GM18498 (cell line): ENCODE results near the gene ATP13A3.
A peak's percentile ranks its signal among the peaks of the same experiment; 100 is the strongest.
"Not testable (repeated sequence)": the region's sequence is repeated elsewhere in the genome, so short reads cannot be mapped to it uniquely, and the experiment has no call there.

Experiments used
- ATAC-seq: cut with Tn5 transposase; IDR thresholded peaks from one replicate; pipeline ENCODE4 v1.9.1; 2021; ENCODE audit warnings: mild to moderate bottlenecking, moderate library complexity; ENCODE audit not compliant: unreplicated experiment

The ATP13A3 gene

GRCh38 chr3:194486540-194487288, at the start of gene ATP13A3:
Gene ATP13A3, minus strand, starts transcription at chr3:194487002. Its CDS starts 24,812 bp downstream, at chr3:194462190.
- peak; percentile 77 for ATAC-seq

GRCh38 chr3:194535199-194535598, 48.4 kb upstream of the ATP13A3 start:
- not testable (repeated sequence) for ATAC-seq

- no peak for ATAC-seq
These were observed 47.4 kb upstream of the ATP13A3 start for GRCh38 chr3:194534243-194534642.

- no peak for ATAC-seq
These were observed 45.8 kb upstream of the ATP13A3 start for GRCh38 chr3:194532591-194532990.

GRCh38 chr3:194527726-194528125, 40.9 kb upstream of the ATP13A3 start:
- ATAC-seq: no peak

GRCh38 chr3:194526164-194526563, 39.4 kb upstream of the ATP13A3 start:
- ATAC-seq: no peak

GRCh38 chr3:194522579-194523046, 35.8 kb upstream of the ATP13A3 start:
- no peak for ATAC-seq

- no peak for ATAC-seq
These were observed 34.9 kb upstream of the ATP13A3 start for GRCh38 chr3:194521510-194522260.

GRCh38 chr3:194520682-194521162, 33.9 kb upstream of the ATP13A3 start:
- ATAC-seq: not testable (repeated sequence)

- ATAC-seq: not testable (repeated sequence)
These were observed 33.4 kb upstream of the ATP13A3 start for GRCh38 chr3:194520201-194520600.

GRCh38 chr3:194518652-194519051, 31.9 kb upstream of the ATP13A3 start:
- ATAC-seq: no peak

GRCh38 chr3:194517333-194517732, 30.5 kb upstream of the ATP13A3 start:
- no peak for ATAC-seq

GRCh38 chr3:194514626-194515025, 27.8 kb upstream of the ATP13A3 start:
- ATAC-seq: no peak

- ATAC-seq: no peak
These were observed 26.2 kb upstream of the ATP13A3 start for GRCh38 chr3:194512895-194513601.

- ATAC-seq: no peak
These were observed 22.0 kb upstream of the ATP13A3 start for GRCh38 chr3:194508491-194509453.

GRCh38 chr3:194507571-194507970, 20.8 kb upstream of the ATP13A3 start:
- ATAC-seq: no peak

GRCh38 chr3:194505791-194506415, 19.1 kb upstream of the ATP13A3 start:
- ATAC-seq: no peak

GRCh38 chr3:194504861-194505260, 18.1 kb upstream of the ATP13A3 start:
- no peak for ATAC-seq

GRCh38 chr3:194504146-194504545, 17.3 kb upstream of the ATP13A3 start:
- no peak for ATAC-seq

- no peak for ATAC-seq
These were observed 16.3 kb upstream of the ATP13A3 start for GRCh38 chr3:194503081-194503531.
